Measurements from ENCODE around the gene PSMC2.

Gene PSMC2

GRCh38 chr7:103382032-103382402 lies 34.6 kb downstream of the PSMC2 start:
- ChIA-PET CTCF (no interaction called here), POLR2A (no interaction called here)

GRCh38 chr7:103387242-103387641 lies 39.8 kb downstream of the PSMC2 start:
- CTCF ChIA-PET = no interaction called here
- POLR2A ChIA-PET = no interaction called here
- TF ChIP-seq CTCF (IDR thresholded peaks at IDR 0.05; ENCODE audit: control extremely low read depth, extremely low read depth, low read depth, missing control alignments) = no peak
- DNase-seq (ENCODE audit: extremely low spot score) = no peak

More at GRCh38 chr7:103382032-103382402, 34.6 kb downstream of the PSMC2 start:
- TF ChIP-seq CTCF (IDR thresholded peaks at IDR 0.05; ENCODE audit: control extremely low read depth, extremely low read depth, low read depth, missing control alignments) = no peak
- DNase-seq (ENCODE audit: extremely low spot score) = no peak

- POLR2A ChIA-PET = no interaction called here
- DNase-seq (ENCODE audit: extremely low spot score) = no peak
- no peak for TF ChIP-seq CTCF (IDR thresholded peaks at IDR 0.05; ENCODE audit: control extremely low read depth, extremely low read depth, low read depth, missing control alignments)
- CTCF ChIA-PET = interaction anchor here (2.0 kb wide), 1 partner anchor 18 kb away, joined by 6 read pairs; no protein-coding TSS in a partner anchor
Measured at GRCh38 chr7:103388469-103389140, 41.2 kb downstream of the PSMC2 start.

GRCh38 chr7:103389263-103389662 lies 41.8 kb downstream of the PSMC2 start:
- ChIA-PET POLR2A (no interaction called here), CTCF (interaction anchor here (2.0 kb wide), 1 partner anchor 17 kb away, joined by 6 read pairs; no protein-coding TSS in a partner anchor)
- no peak for TF ChIP-seq CTCF (IDR thresholded peaks at IDR 0.05; ENCODE audit: control extremely low read depth, extremely low read depth, low read depth, missing control alignments)
- no peak for DNase-seq (ENCODE audit: extremely low spot score)

GRCh38 chr7:103391150-103391549 lies 43.7 kb downstream of the PSMC2 start:
- TF ChIP-seq CTCF (IDR thresholded peaks at IDR 0.05; ENCODE audit: control extremely low read depth, extremely low read depth, low read depth, missing control alignments) = no peak
- ChIA-PET CTCF (interaction anchor here (1.0 kb wide), 1 partner anchor 15 kb away, joined by 3 read pairs; no protein-coding TSS in a partner anchor), POLR2A (no interaction called here)
- no peak for DNase-seq (ENCODE audit: extremely low spot score)

- DNase-seq (ENCODE audit: extremely low spot score) = no peak
- CTCF ChIA-PET = interaction anchor here (1.0 kb wide), 1 partner anchor 14 kb away, joined by 3 read pairs; no protein-coding TSS in a partner anchor
- no peak for TF ChIP-seq CTCF (IDR thresholded peaks at IDR 0.05; ENCODE audit: control extremely low read depth, extremely low read depth, low read depth, missing control alignments)
- POLR2A ChIA-PET = no interaction called here
Measured at GRCh38 chr7:103391976-103392375, 44.5 kb downstream of the PSMC2 start.

All from GM10248 (cell line).